Measurements from ENCODE around the gene KIF18B.

Gene KIF18B

GRCh38 chr17:44935116-44935515, 12.5 kb downstream of the KIF18B start:
- DNase-seq (ENCODE audit: low read depth in 2 of 2) = no peak

GRCh38 chr17:44934745-44935105, 12.8 kb downstream of the KIF18B start:
- no peak for DNase-seq (ENCODE audit: low read depth in 2 of 2)

- no peak for DNase-seq (ENCODE audit: low read depth in 2 of 2)
Measured at GRCh38 chr17:44933824-44934744, 13.5 kb downstream of the KIF18B start.

GRCh38 chr17:44932787-44933097, 14.8 kb downstream of the KIF18B start:
- DNase-seq (ENCODE audit: low read depth in 2 of 2) = no peak

- DNase-seq (ENCODE audit: low read depth in 2 of 2) = no peak
Measured at GRCh38 chr17:44932096-44932786, 15.3 kb downstream of the KIF18B start.

- no peak for DNase-seq (ENCODE audit: low read depth in 2 of 2)
Measured at GRCh38 chr17:44931376-44931775, 16.2 kb downstream of the KIF18B start.

GRCh38 chr17:44930667-44931066, 16.9 kb downstream of the KIF18B start:
- DNase-seq (ENCODE audit: low read depth in 2 of 2) = no peak

- no peak for DNase-seq (ENCODE audit: low read depth in 2 of 2)
Measured at GRCh38 chr17:44928950-44929720, 18.4 kb downstream of the KIF18B start.

- DNase-seq (ENCODE audit: low read depth in 2 of 2) = no peak
Measured at GRCh38 chr17:44928136-44928535, 19.4 kb downstream of the KIF18B start.

GRCh38 chr17:44927696-44928095, 19.9 kb downstream of the KIF18B start:
- DNase-seq (ENCODE audit: low read depth in 2 of 2) = no peak

GRCh38 chr17:44926821-44927525, 20.6 kb downstream of the KIF18B start:
- DNase-seq (ENCODE audit: low read depth in 2 of 2) = no peak

- DNase-seq (ENCODE audit: low read depth in 2 of 2) = no peak
Measured at GRCh38 chr17:44925731-44926697, 21.6 kb downstream of the KIF18B start.

GRCh38 chr17:44924107-44924544, 23.4 kb downstream of the KIF18B start:
- DNase-seq (ENCODE audit: low read depth in 2 of 2) = no peak

- no peak for DNase-seq (ENCODE audit: low read depth in 2 of 2)
Measured at GRCh38 chr17:44922746-44923470, 24.7 kb downstream of the KIF18B start.

- no peak for DNase-seq (ENCODE audit: low read depth in 2 of 2)
Measured at GRCh38 chr17:44922136-44922535, 25.4 kb downstream of the KIF18B start.

GRCh38 chr17:44921122-44921882, 26.3 kb downstream of the KIF18B start:
- DNase-seq (ENCODE audit: low read depth in 2 of 2) = no peak

- no peak for DNase-seq (ENCODE audit: low read depth in 2 of 2)
Measured at GRCh38 chr17:44920565-44920940, 27.0 kb downstream of the KIF18B start.

GRCh38 chr17:44919885-44920564, 27.5 kb downstream of the KIF18B start:
- peak; percentile 39 for DNase-seq (ENCODE audit: low read depth in 2 of 2)

- DNase-seq (ENCODE audit: low read depth in 2 of 2) = no peak
Measured at GRCh38 chr17:44919411-44919810, 28.2 kb downstream of the KIF18B start.

Measured in stimulated activated CD8-positive, alpha-beta memory T cell treated with anti-CD3 and anti-CD28 coated beads, Interleukin-15, amount 100 ng/mL, for 48 hours (primary cell).